GM12891 (cell line): ENCODE data around the gene XKR8.
A peak's percentile ranks its signal among the peaks of the same experiment; 100 is the strongest.

Experiments
- DNase-seq: peaks from one replicate; pipeline ENCODE4 v3.0.0; 2011; ENCODE audit warnings: low spot score; ENCODE audit not compliant: insufficient read length
- FAIRE-seq: peaks from 2 replicates; lab custom pipeline; 2011; peaks lifted over from hg19 to GRCh38; lab: Jason Lieb, UNC
- PAX5 ChIP-seq: IDR thresholded peaks from 2 replicates; pipeline ENCODE4 v1.6.1; 2011; ENCODE audit warnings: low read length, moderate library complexity, mild to moderate bottlenecking; ENCODE audit not compliant: insufficient read depth, severe bottlenecking
- POLR2A ChIP-seq: IDR thresholded peaks from 2 replicates; pipeline ENCODE4 v1.6.1; 2011; ENCODE audit warnings: low read depth, low read length, control low read depth
- POLR2AphosphoS5 ChIP-seq: IDR thresholded peaks from 2 replicates; pipeline ENCODE4 v1.6.1; 2011; ENCODE audit warnings: low read depth, low read length, control low read depth
- POU2F2 ChIP-seq: IDR thresholded peaks from 2 replicates; pipeline ENCODE4 v1.6.1; 2011; ENCODE audit warnings: low read depth, mild to moderate bottlenecking, control low read depth, low read length, moderate library complexity
- SPI1 ChIP-seq: IDR thresholded peaks from 2 replicates; pipeline ENCODE4 v1.6.1; 2011; ENCODE audit warnings: low read depth, low read length, control low read depth
- TAF1 ChIP-seq: IDR thresholded peaks from 2 replicates; pipeline ENCODE4 v1.6.1; 2011; ENCODE audit warnings: low read depth, low read length, control low read depth

XKR8 gene

DNA sequence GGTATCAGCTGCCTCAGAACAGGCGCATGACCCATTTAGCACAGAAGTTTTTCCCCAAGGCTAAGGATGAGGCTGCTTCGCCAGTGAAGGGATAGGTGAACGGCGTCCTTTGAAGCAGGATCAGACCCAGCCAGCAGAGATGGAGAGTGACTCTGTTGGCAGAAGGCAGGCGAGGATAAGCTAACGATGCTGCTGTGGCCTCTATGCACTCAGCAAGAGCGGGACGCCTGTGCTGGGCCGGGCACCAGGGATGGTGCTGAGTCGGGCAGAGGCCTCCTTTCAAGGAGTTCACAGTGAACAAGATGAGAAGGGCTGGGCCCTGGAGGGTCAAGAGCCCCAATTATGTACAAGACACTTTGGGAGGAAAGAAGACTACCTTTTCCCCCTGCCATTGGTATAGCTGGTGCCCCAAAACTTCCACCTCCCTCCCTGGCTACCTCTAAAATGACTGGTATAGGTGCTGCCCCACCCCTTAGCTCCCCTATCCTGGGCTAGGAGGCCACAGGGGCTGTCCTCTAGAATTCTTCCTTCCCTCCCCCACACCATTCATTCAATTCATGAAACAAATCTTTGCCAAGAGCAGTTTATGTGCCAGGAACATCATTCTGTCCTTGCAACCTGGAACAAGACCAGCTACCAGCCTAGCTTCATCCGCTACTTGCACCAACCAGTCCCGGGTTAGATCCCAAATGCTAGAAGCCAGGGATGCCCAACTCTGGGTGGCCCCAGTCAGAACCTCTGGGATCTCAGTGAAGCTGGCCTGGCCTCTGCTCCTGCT lies 7.5 kb downstream of the XKR8 start:
- no peak for TF ChIP-seq PAX5
- TF ChIP-seq TAF1: no peak
- no peak for TF ChIP-seq POU2F2
- no peak for TF ChIP-seq SPI1
- TF ChIP-seq POLR2AphosphoS5: no peak
- TF ChIP-seq POLR2A: no peak
- DNase-seq: no peak
- no peak for FAIRE-seq

DNA sequence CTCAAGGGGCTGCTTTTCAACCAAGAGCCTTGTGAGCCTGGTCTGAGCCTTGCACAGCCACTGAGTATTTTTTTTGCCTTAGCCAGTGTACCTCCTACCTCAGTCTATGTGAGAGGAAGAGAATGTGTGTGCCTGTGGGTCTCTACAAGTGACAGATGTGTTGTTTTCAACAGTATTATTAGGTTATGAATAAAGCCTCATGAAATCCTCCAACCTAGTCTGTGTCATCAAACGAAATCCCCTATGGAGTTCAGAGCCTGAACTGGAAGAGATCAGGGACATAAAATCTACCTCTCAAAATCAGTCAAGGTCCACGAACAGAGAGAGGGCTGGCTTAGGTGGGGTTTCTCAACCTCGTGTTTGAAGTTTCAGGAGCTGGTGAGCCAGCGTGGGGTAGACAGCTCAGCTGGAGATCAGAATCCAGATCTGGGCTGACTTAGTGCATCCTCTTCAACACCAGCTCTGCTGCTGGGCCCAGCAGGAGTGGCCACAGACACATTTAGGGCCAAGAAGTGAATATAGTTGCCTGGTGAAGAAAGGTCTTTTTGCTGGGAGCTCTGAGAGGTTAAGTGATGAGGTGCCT lies 8.2 kb downstream of the XKR8 start:
- no peak for FAIRE-seq
- TF ChIP-seq SPI1 (no peak), POLR2AphosphoS5 (no peak), POLR2A (no peak), TAF1 (no peak), POU2F2 (no peak), PAX5 (no peak)
- no peak for DNase-seq

DNA sequence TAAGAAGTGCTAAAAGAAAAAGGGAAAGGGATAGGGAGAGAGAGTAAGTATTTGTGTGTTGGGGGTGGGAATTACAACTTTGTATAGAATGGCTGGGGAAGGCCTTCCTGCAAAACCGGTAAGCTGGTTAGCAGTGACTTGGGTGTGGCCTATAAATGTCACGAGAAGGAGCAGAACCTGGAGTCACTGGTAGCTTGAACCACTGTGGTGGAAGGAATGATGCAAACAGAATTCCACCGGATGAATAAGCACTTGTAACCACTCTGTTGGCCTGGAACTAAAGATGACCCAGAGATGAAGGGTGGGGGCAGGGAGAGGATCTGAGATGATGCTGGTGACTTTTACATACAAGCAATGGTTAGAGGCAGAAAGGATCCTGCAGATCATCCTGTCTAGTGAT lies 8.9 kb downstream of the XKR8 start:
- no peak for TF ChIP-seq POLR2AphosphoS5
- TF ChIP-seq POLR2A: no peak
- TF ChIP-seq PAX5: no peak
- TF ChIP-seq TAF1: no peak
- no peak for TF ChIP-seq SPI1
- DNase-seq: no peak
- no peak for FAIRE-seq

GRCh38 chr1:27970401-27970800 lies 10.6 kb downstream of the XKR8 start:
- FAIRE-seq: no peak
- DNase-seq: no peak
- no peak for TF ChIP-seq POLR2AphosphoS5
- no peak for TF ChIP-seq TAF1
- TF ChIP-seq POLR2A: no peak
- TF ChIP-seq PAX5: no peak
- TF ChIP-seq POU2F2: no peak
- TF ChIP-seq SPI1: no peak

GRCh38 chr1:27971674-27972073 lies 11.9 kb downstream of the XKR8 start:
- FAIRE-seq (no peak), DNase-seq (no peak)
- TF ChIP-seq POLR2A: no peak
- no peak for TF ChIP-seq TAF1
- no peak for TF ChIP-seq POU2F2
- TF ChIP-seq SPI1: no peak
- no peak for TF ChIP-seq POLR2AphosphoS5
- TF ChIP-seq PAX5: no peak

DNA sequence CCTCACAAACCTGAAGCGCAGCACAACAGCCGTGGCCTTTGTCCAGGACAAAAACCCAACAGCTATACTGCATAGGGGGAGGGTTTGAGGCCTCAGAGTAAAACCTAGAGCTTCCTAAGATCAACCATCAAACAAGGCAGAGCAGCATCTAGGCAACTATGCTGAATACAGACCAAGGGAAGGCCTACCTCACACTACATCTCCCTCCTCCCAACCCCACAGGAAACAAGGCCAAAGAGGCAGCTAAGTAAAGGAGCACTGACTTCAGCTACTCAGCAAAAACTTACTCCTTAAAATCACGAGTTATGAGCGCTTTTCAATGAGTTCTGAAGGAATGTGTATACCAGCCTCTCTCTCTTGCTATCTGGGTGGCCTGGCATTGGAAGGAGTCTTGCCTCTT lies 12.4 kb downstream of the XKR8 start:
- no peak for DNase-seq
- no peak for TF ChIP-seq SPI1
- TF ChIP-seq POLR2A: no peak
- no peak for TF ChIP-seq POLR2AphosphoS5
- no peak for TF ChIP-seq TAF1
- no peak for TF ChIP-seq POU2F2
- no peak for TF ChIP-seq PAX5
- FAIRE-seq: no peak

- FAIRE-seq (no peak), DNase-seq (no peak)
- TF ChIP-seq POLR2AphosphoS5: no peak
- TF ChIP-seq SPI1: no peak
- no peak for TF ChIP-seq POLR2A
- no peak for TF ChIP-seq POU2F2
- no peak for TF ChIP-seq PAX5
- no peak for TF ChIP-seq TAF1
These were observed 14.1 kb downstream of the XKR8 start for GRCh38 chr1:27973771-27974416.

GRCh38 chr1:27974417-27974781 lies 14.6 kb downstream of the XKR8 start:
- no peak for TF ChIP-seq TAF1
- no peak for TF ChIP-seq PAX5
- TF ChIP-seq POU2F2: no peak
- no peak for TF ChIP-seq POLR2AphosphoS5
- TF ChIP-seq SPI1: no peak
- TF ChIP-seq POLR2A: no peak
- no peak for DNase-seq
- FAIRE-seq: no peak

DNA sequence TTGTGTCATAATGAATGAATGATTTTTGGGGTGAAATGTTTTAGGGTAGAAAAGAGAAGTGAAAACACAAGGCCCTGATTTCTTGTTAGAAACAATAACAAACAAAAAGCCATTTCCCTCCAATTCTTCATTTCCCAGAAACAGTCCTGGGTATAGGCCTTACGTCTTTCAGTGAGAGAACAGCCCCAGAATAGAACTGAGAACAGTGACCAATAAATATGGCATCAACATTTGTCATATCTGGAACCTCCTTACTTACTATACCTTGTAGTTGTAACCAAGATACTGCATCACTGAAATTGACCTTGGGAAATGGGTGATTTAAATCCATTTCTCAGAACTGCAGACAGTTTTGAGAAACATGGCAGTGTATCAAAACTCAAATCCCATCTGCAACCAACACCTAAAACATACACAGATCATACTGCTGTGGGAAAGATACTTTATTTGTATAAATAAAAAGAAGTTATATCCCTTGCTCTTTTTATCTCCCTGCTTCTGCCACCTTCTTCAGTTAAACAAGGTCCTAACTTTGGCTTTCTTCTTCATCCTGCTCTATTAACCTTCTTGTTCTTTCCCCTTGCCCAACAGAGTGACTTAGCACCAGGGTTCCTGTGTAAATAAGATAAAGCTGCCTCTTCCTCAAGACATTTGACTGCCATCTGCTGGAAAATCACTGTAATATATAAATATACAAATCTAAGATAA lies 19.5 kb downstream of the XKR8 start:
- DNase-seq: no peak
- TF ChIP-seq PAX5: no peak
- TF ChIP-seq SPI1: peak; percentile 88
- peak; percentile 72 for FAIRE-seq
